ENCODE results near the gene MS4A1.
"Not testable (repeated sequence)": the region's sequence is repeated elsewhere in the genome, so short reads cannot be mapped to it uniquely, and the experiment has no call there.

The MS4A1 gene

GRCh38 chr11:60455531-60456042 is at the start of gene MS4A1:
MS4A1 (plus strand) TSS chr11:60455847; CDS start chr11:60462375, 6,528 bp downstream.
- no peak for DNase-seq (ENCODE audit: low read depth)

DNA sequence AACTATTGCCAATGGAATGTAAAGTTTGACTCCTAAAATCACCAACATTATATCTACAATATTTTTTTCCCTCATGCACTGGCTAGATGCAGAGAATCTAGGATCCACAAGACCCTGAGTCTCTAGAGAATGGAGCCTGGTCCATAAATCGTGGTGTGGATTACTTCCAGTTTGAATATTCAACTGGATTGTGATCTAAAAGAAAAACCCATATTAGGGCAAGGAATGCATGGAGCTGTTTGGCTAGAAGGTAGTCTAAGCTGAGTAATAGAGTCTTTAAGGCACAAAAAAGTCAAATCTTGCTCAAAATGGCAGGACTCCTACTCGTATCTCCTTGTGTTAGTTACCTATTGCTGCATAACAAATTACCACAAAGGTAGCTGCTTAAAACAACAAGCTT is 35.6 kb upstream of the MS4A1 start:
- no peak for DNase-seq (ENCODE audit: low read depth)

DNA sequence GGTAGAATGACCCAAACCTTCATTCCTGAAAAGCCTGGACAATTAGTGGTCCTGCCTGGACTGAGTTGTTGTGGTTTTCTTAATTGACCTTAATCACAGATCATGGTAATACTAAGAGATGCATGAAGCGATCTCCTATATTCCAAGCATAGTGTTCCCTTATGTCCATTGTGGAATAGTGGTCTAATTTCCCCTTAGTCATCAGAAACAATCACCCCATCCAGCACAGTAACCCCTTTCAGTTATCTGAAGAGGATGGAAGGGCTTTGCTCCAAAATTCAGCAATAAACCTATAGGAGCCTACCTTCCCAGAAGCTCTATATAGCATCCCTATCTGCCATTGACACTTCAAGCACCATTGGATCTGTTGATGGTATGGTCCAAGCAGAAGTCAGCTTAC is 33.0 kb upstream of the MS4A1 start:
- DNase-seq (ENCODE audit: low read depth), result no peak

- DNase-seq (ENCODE audit: low read depth), result no peak
These were observed 27.1 kb upstream of the MS4A1 start for GRCh38 chr11:60428517-60428916.

GRCh38 chr11:60429272-60429671 is 26.4 kb upstream of the MS4A1 start, which contains the start of gene MS4A5:
MS4A5 (plus strand) TSS chr11:60429572; CDS start chr11:60429675, 103 bp downstream.
- no peak for DNase-seq (ENCODE audit: low read depth)

DNA sequence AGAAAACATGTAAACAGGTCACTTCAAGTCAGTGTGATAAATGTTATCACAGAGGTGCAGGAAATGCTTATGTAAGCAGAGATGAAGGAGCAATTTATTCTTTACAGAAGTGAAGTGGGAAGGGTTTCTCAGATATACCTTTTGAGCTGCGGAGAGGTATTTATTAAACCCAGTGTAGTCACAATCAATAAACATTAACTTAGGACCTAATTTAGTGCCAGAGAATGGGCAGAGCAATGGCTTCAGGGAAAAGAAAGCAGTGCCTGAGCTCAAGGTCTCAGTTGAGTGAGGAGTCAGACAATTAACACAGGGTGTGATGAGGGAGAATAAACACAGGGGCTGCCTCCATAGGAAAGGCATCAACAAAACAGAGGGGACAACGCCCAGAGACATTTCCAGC is 24.4 kb upstream of the MS4A1 start:
- DNase-seq (ENCODE audit: low read depth), result no peak

DNA sequence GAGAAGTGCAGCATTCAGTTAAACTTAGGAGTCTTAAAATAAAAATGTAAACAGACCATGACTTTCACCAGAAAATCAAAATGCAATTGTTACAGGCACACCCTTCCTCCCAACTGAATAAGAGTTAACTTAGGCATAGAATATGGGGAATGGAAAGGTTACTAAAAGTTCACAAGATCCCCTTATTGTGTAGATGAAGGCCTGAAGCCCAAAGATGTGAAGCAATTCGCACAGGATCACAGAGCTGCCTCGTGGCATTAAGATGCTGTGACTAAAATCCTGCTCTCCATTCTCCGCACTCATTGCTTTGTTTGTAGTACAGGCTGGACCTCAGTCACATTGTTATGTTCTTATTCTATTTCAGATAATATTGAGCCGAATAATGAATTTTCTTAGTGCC is 22.2 kb upstream of the MS4A1 start:
- no peak for DNase-seq (ENCODE audit: low read depth)

- no peak for DNase-seq (ENCODE audit: low read depth)
These were observed 8.6 kb upstream of the MS4A1 start for GRCh38 chr11:60447070-60447469.

DNA sequence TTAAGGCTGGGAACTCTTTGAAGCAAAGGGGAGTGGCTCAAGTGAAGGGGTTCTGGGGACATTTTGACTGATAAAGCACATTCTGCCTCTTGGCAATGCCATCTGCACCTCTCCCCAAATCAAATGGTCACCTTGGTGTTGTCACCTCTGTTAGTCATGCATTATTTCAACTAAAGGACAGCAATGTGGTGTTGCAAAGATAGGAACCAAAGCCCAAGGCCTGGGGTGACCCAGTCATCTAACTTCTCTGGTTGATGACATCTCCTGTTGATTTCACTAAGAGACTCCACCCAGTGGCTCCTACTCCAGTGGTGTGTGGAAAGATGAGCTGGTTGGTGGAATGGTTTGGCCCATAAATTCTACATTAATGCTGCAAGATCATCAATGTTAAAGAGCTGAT is 7.8 kb upstream of the MS4A1 start:
- no peak for DNase-seq (ENCODE audit: low read depth)

DNA sequence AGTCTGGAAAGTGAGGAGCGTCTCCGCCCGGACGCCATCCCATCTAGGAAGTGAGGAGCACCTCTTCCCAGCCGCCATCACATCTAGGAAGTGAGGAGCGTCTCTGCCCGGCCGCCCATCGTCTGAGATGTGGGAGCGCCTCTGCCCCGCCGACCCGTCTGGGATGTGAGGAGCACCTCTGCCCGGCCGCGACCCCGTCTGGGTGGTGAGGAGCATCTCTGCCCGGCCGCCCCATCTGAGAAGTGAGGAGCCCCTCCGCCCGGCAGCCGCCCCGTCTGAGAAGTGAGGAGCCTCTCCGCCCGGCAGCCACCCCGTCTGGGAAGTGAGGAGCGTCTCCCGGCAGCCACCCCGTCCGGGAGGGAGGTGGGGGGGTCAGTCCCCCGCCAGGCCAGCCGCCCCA is 4.5 kb upstream of the MS4A1 start:
- DNase-seq (ENCODE audit: low read depth), result not testable (repeated sequence)

DNA sequence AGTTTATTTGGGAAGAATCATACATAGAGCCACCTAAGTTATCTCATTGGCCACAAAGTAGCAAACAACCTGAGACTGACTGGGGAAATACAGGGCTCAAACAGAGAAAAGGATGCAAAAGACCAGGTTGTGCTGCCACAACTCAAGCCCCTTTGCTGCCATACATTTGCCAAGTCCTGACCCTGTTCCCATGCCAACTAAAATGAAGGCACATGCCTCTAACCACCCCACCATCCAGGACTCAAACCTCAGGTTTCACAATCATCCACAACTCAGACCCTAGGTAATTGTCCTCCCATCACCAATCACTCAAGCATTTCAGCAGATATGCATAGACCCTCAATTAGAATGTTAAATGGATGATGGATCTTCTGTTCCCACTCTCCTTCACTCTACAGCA is 1.4 kb upstream of the MS4A1 start:
- DNase-seq (ENCODE audit: low read depth), result no peak

DNA sequence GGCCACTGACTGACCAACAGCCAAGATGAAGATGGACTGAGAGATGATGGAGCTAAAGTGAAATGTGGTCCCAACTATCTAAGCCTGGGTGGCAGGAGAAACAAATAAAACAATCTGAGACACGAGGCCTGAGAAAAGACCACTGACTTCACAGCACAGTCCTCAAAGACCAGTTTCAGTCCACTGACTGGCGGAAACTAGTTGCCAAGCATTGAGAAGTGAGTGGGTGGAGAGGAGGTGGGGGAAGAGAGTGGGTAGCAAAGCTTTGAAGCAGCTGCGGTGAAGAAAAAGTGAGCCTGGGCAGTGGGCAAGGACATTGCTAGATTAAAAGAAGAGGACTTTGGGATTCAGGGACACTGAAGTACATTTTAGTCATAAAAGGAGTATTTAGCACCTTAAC is 1.9 kb downstream of the MS4A1 start:
- DNase-seq (ENCODE audit: low read depth), result no peak

GRCh38 chr11:60459345-60459744 is 3.7 kb downstream of the MS4A1 start:
- DNase-seq (ENCODE audit: low read depth), result no peak

DNA sequence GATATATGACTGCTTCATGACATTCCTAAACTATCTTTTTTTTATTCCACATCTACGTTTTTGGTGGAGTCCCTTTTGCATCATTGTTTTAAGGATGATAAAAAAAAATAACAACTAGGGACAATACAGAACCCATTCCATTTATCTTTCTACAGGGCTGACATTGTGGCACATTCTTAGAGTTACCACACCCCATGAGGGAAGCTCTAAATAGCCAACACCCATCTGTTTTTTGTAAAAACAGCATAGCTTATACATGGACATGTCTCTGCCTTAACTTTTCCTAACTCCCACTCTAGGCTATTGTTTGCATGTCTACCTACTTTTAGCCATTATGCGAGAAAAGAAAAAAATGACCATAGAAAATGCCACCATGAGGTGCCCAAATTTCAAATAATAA is 13.2 kb downstream of the MS4A1 start:
- no peak for DNase-seq (ENCODE audit: low read depth)

- DNase-seq (ENCODE audit: low read depth), result no peak
These were observed 14.1 kb downstream of the MS4A1 start for GRCh38 chr11:60469723-60470122.

GRCh38 chr11:60477035-60477445 is 21.4 kb downstream of the MS4A1 start:
- no peak for DNase-seq (ENCODE audit: low read depth)

DNA sequence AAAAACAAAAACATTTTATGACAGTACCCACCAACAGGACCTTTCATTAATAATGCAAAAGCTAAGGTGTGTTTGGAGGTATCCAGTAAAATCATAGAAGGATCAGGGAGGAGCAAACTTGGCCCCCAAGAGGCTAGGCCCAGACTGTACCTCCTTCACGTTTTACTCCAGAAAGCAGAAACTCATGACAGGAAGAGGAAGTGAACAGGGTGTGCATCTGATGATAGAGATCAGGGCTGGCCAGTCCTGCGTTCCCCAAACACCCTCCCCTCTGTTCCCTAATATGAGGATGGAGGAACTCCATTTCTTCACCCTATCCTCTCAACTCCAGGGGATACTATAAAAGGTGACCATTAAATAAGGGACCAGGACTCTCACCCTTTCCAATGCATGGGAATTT is 26.7 kb downstream of the MS4A1 start:
- DNase-seq (ENCODE audit: low read depth), result no peak

DNA sequence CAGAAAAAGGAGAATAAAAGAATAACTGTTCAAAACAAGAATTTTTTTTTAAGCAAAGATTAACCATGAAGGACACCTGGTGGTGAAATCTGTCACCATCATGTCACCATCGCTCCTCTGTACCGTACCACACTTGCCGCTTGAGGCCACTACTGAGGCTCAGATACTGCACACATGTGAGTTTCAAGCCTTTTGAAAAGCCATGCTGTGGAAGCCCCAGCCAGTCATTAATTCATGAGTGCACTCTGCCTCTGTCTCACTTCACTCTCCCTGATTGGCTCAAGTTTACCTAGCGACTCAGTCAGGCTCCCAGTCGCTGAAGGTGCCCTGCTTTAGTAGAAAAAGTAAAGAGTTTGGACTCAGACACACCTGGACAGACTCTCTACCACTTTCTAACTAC is 30.3 kb downstream of the MS4A1 start:
- no peak for DNase-seq (ENCODE audit: low read depth)

DNA sequence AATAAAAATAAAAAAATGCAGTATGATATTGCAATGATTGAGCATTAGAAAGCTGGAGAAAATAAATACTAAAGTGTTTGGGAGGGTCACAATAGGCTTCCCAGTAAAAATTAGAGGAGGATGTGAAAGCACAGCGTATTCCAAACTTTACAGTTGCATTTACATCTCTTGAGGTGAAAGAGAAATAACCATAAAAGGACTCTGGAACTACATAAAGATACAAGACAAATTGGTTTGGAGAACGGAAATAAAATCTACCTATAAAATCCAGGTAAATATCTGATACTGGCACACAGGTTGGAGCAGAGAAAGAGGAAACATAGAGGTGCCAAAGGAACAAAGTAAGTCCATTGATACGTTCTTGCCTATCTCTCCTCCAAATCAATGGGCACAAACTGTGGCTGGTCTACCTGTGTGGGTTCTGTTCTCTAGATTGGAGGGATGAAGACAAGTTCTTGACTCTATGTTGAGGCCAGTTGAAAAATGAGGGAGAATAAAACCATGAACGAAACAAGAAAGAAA is 36.9 kb downstream of the MS4A1 start, which contains the start of gene MS4A12:
MS4A12 (plus strand) TSS at position 291 of the 522 bp plus-strand sequence. CDS start 4,541 bp downstream, outside the sequence.
- DNase-seq (ENCODE audit: low read depth), result no peak

DNA sequence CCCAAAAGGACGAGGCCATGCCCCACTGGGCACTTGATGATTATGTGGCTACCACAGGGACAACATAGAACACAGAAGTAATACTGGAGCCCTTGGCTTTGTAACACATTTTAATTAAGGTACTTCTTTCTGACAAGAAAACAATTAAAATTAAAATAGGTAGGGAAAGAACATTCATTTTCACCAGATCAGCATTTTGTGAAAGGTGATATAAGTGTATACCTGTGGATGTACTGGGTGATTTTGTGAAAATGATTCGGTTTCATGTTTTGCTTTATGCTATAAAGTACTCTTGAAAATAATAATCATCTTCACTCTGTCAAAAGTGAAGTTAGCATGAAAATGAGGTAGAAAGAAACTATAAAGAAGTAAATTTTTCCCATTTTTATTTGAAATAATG is 37.8 kb downstream of the MS4A1 start:
- no peak for DNase-seq (ENCODE audit: low read depth)

- no peak for DNase-seq (ENCODE audit: low read depth)
These were observed 42.8 kb downstream of the MS4A1 start for GRCh38 chr11:60498399-60498798.

- DNase-seq (ENCODE audit: low read depth), result no peak
These were observed 43.2 kb downstream of the MS4A1 start for GRCh38 chr11:60498853-60499252.

DNA sequence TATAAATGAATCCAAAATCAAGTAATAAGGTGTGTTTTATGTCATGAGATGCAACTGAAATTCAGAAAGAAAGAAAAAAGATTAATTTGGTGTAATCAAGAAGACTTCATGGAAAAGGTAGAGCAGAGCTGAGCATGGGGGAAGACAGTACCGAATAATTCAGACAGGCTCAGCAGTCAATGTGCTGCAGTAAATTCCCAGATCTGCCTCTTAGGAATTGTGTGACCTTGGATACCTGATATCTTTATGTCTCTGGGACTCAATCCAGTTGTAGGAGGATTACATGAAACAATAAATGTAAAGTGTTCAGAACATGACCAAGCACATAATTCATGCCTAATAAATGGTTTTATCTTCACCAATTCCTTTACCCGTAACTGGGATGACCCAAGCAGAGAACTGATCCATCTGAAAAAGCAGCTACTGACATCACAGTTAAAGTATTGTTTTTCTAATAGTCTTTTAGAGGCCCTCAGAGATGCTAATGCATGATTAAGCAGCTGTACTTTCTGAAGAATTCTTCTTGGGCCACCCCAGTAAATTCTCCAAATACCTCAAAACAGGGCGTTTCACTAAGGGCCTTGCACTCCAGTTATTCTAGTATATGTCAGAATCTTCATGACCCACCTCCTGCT is 44.7 kb downstream of the MS4A1 start:
- no peak for DNase-seq (ENCODE audit: low read depth)

DNA sequence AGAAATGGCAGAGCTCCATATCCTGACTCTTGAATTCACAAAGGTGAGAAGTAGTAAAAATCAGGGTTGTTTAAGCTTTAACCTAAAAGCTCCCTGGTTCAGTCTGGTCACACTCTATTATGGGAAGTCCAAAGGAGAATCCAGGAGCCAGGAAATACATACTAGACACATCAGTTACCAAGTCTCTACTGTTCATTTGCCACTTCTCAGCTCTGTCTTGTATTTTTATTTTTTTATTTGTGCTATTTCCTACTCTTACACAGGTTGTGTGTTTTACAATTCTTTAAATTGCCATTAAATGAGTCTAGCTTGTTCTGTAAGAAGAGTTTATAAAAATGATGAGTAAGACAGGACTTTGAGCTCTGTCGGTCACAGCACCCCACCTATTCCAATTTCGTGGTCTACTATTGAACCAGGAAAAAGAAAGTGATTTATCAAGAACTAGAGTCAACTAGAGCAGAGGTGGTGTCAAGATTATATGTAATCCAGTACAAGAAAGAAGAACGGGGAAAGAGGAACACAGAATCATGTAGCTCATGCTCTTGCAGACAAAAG is 46.7 kb downstream of the MS4A1 start:
- no peak for DNase-seq (ENCODE audit: low read depth)

All from GM04504 (cell line).